PC-3 (cell line): ENCODE measurements around the gene S1PR2. TPM values are rescaled to one million over a fixed set of nuclear protein-coding genes. Genes with fewer than 3 reads are reported as not detected.

Source experiments
- ATAC-seq: fragments of 200-7000 bp; cut with Tn5 transposase; 2 replicates; pipeline ENCODE4 v1.9.1; 2020; ENCODE audit warnings: mild to moderate bottlenecking, moderate library complexity
- BruUV-seq: library from RNA; stranded (reverse); fragments of 400-500 nt; replicated peaks from 2 replicates; lab custom pipeline; 2021; lab: Mats Ljungman, UMichigan
- CTCF ChIA-PET: fragments of 300-600 bp; sonication (Branson Sonifier 250); formaldehyde crosslinking; loops from one replicate; lab custom pipeline; 2022; ENCODE audit warnings: antibody characterized with exemption; lab: Charles Lee
- POLR2A ChIA-PET: fragments of 300-600 bp; sonication (Branson Sonifier 250); formaldehyde crosslinking; loops from one replicate; lab custom pipeline; 2022; ENCODE audit warnings: antibody characterized with exemption; ENCODE audit not compliant: unreplicated experiment; lab: Charles Lee
- DNase-seq: peaks from one replicate; pipeline ENCODE4 v3.0.0-alpha.2; 2015
- H2AFZ ChIP-seq: fragments of 300-600 bp; sonication (generic); 2 replicates; pipeline ENCODE4 v1.6.0; 2016; ENCODE audit warnings: antibody characterized with exemption, low read length
- H3F3A ChIP-seq: fragments of 300-600 bp; sonication (generic); one replicate; pipeline ENCODE4 v1.6.0; 2017; ENCODE audit warnings: antibody characterized with exemption, low read length, control low read depth, mild to moderate bottlenecking; ENCODE audit not compliant: unreplicated experiment
- H3K27ac ChIP-seq: fragments of 300-600 bp; sonication (generic); 2 replicates; pipeline ENCODE4 v1.5.1; 2016; ENCODE audit warnings: mild to moderate bottlenecking, low read length
- H3K27me3 ChIP-seq: fragments of 300-600 bp; sonication (generic); 2 replicates; pipeline ENCODE4 v1.6.1; 2016; ENCODE audit warnings: low read length, mixed read lengths
- H3K36me3 ChIP-seq: fragments of 300-600 bp; sonication (generic); 2 replicates; pipeline ENCODE4 v1.6.1; 2016; ENCODE audit warnings: low read depth, mixed run types, low read length, mixed read lengths
- H3K4me1 ChIP-seq: fragments of 300-600 bp; sonication (generic); 2 replicates; pipeline ENCODE4 v1.5.1; 2016; ENCODE audit warnings: low read length; ENCODE audit not compliant: insufficient read depth
- H3K4me2 ChIP-seq: fragments of 300-600 bp; sonication (generic); 2 replicates; pipeline ENCODE4 v1.6.0; 2016; ENCODE audit warnings: low read length
- H3K4me3 ChIP-seq: fragments of 300-600 bp; sonication (generic); 2 replicates; pipeline ENCODE4 v1.5.1; 2016; ENCODE audit warnings: mild to moderate bottlenecking, low read length, mixed read lengths
- H3K79me2 ChIP-seq: fragments of 300-600 bp; sonication (generic); 2 replicates; pipeline ENCODE4 v1.6.1; 2017; ENCODE audit warnings: low read length, mixed read lengths
- H3K9ac ChIP-seq: fragments of 300-600 bp; sonication (generic); 2 replicates; pipeline ENCODE4 v1.6.0; 2016; ENCODE audit warnings: mild to moderate bottlenecking, low read length
- H3K9me2 ChIP-seq: fragments of 300-600 bp; sonication (generic); replicated peaks from 2 replicates; pipeline ENCODE4 v1.6.1; 2016; ENCODE audit warnings: mixed run types, low read length, mixed read lengths
- H3K9me3 ChIP-seq: fragments of 300-600 bp; sonication (generic); 2 replicates; pipeline ENCODE4 v1.6.1; 2016; ENCODE audit warnings: low read length, mixed read lengths
- H4K20me1 ChIP-seq: fragments of 300-600 bp; sonication (generic); 2 replicates; pipeline ENCODE4 v1.6.1; 2016; ENCODE audit warnings: low read length, mixed read lengths
- EZH2 ChIP-seq: fragments of 300-600 bp; sonication (generic); IDR thresholded peaks from one replicate; pipeline ENCODE4 v1.6.1; 2017; ENCODE audit warnings: antibody characterized with exemption, mild to moderate bottlenecking, low read length; ENCODE audit not compliant: unreplicated experiment
- EZH2phosphoT487 ChIP-seq: fragments of 300-600 bp; sonication (generic); IDR thresholded peaks from 2 replicates; pipeline ENCODE4 v1.6.1; 2018; ENCODE audit warnings: mild to moderate bottlenecking, antibody characterized with exemption, low read length, borderline replicate concordance
- intact Hi-C: fragments of 100-400 bp; cut with micrococcal nuclease; formaldehyde crosslinking; loops from 2 replicates; pipeline ENCODE4 v1.9.0; 2023
- total RNA-seq: library from RNA; depleted of rRNA; stranded (reverse); fragments of >200 nt; gene quantifications from 2 replicates; pipeline ENCODE4 v1.2.3, GENCODE V29; 2014
- TF ChIP-seq, protein P1 (sequence below): fragments of 300-600 bp; sonication (generic); conservative IDR thresholded peaks from 2 replicates; pipeline ENCODE4 v1.5.1; 2017; ENCODE audit warnings: antibody characterized with exemption, low read depth, mild to moderate bottlenecking, low read length

S1PR2 gene
- total RNA-seq, 1 experiment from 2014 or later = 4.1 TPM

DNA sequence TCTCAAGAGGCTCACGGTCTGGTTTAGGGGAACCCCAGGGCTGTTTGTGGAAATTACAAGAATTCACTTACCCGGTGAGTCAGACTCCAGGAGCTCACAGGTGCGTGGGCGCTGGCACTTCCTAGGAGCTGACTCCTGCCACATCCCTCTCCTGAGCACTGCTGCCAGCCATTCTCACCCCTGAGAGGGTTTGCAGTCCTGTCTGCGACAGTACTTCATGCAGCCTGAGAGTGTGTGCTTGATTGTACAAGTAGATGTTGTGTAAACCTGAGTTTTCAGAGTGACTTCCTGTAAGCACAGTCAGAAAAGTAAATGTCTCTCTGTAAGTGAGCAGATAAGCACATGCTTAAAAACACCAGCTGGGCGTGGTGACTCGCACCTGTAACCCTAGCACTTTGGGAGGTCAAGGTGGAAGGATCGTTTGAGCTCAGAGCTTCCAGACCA lies 29.0 kb upstream of the S1PR2 start:
- ChIA-PET CTCF (interaction anchor here (0.7 to 1.2 kb wide), 5 partner anchors 9 to 128 kb away, joined by 3 to 6 read pairs (median 4); partner anchors contain the start of gene ICAM1), POLR2A (no interaction called here)
- no peak for TF ChIP-seq EZH2
- no peak for TF ChIP-seq EZH2phosphoT487
- TF ChIP-seq, protein P1, sequence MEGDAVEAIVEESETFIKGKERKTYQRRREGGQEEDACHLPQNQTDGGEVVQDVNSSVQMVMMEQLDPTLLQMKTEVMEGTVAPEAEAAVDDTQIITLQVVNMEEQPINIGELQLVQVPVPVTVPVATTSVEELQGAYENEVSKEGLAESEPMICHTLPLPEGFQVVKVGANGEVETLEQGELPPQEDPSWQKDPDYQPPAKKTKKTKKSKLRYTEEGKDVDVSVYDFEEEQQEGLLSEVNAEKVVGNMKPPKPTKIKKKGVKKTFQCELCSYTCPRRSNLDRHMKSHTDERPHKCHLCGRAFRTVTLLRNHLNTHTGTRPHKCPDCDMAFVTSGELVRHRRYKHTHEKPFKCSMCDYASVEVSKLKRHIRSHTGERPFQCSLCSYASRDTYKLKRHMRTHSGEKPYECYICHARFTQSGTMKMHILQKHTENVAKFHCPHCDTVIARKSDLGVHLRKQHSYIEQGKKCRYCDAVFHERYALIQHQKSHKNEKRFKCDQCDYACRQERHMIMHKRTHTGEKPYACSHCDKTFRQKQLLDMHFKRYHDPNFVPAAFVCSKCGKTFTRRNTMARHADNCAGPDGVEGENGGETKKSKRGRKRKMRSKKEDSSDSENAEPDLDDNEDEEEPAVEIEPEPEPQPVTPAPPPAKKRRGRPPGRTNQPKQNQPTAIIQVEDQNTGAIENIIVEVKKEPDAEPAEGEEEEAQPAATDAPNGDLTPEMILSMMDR = no peak
- intact Hi-C loops = no loop called here
- H4K20me1 ChIP-seq = no peaks in the 10 kb centered on the region
- no peak overlapping the region for H3K4me3 ChIP-seq
- H3K9ac ChIP-seq = no peak overlapping the region
- no peaks in the 10 kb centered on the region for H3K9me2 ChIP-seq
- ATAC-seq (peak; percentile 65), DNase-seq (peak; percentile 56)
- H3K4me1 ChIP-seq = peaks cover 11% of the 10 kb centered on the region
- no TSS peak for BruUV-seq
- H2AFZ ChIP-seq = no peak overlapping the region
- H3K27me3 ChIP-seq = no peaks in the 10 kb centered on the region
- H3F3A ChIP-seq = peaks cover 4% of the 10 kb centered on the region
- H3K27ac ChIP-seq = 0 out of 2 replicates have a peak overlapping the region, but pooled peaks have one; percentile 5
- peaks cover 27% of the 10 kb centered on the region for H3K36me3 ChIP-seq
- H3K79me2 ChIP-seq = no peaks in the 10 kb centered on the region
- H3K4me2 ChIP-seq = no peak overlapping the region
- no peaks in the 10 kb centered on the region for H3K9me3 ChIP-seq

DNA sequence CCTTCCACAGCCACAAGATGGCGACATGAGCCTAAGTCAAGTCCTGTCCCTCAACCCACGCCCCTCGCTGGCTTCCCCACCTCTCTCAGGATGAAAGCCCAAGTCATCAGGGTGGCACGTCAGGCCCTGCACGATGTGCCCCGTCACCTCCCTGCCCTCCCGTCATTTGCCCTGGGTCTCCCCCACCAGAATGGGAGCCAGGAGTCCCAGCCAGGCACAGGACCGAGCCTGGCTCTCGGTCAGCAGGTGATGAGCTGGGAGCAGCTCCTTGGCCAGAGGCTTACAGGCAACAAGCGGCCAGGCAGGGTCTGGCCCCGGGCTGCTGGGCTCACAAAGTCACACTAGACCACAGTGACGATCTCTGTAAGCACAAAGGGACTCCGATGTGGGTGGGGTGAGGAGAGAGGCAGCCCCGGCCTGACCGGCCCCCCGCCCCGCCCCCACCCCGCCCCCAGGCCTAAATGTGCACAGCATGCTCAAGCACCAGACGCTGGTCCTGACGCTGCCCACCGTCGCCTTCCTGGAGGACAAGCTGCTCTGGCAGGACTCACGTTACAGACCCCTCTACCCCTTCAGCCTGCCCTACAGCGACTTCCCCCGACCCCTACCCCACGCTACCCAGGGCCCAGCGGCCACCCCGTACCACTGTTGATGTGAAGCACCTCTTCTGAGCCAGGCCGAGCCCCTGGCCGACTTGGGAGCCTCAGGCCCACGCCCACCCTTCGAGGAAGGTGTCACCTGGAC lies 28.2 kb upstream of the S1PR2 start:
- intact Hi-C loops = loop anchor here (2.0 kb wide), 1 partner anchor 129 kb away; no protein-coding TSS in a partner anchor
- H3K4me2 ChIP-seq = no peak overlapping the region
- no TSS peak for BruUV-seq
- H3K4me3 ChIP-seq = no peak overlapping the region
- H3K4me1 ChIP-seq = peaks cover 11% of the 10 kb centered on the region
- ATAC-seq = peak; percentile 63
- peaks cover 4% of the 10 kb centered on the region for H3F3A ChIP-seq
- no peak overlapping the region for H2AFZ ChIP-seq
- H4K20me1 ChIP-seq = no peaks in the 10 kb centered on the region
- no peaks in the 10 kb centered on the region for H3K27me3 ChIP-seq
- peaks cover 33% of the 10 kb centered on the region for H3K36me3 ChIP-seq
- ChIA-PET POLR2A (interaction anchor here (0.6 kb wide), 1 partner anchor 65 kb away, joined by 5 read pairs; no protein-coding TSS in a partner anchor), CTCF (interaction anchor here (0.6 to 1.5 kb wide), 15 partner anchors 9 to 321 kb away, joined by 3 to 12 read pairs (median 4); partner anchors contain the start of genes PPAN and TYK2)
- no peak overlapping the region for H3K9ac ChIP-seq
- peak; percentile 89 for DNase-seq
- 0 out of 2 replicates have a peak overlapping the region, but pooled peaks have one; percentile 5 for H3K27ac ChIP-seq
- peaks cover 3% of the 10 kb centered on the region for H3K79me2 ChIP-seq
- no peak for TF ChIP-seq EZH2phosphoT487
- TF ChIP-seq, protein P1 = peak; percentile 88
- H3K9me3 ChIP-seq = no peaks in the 10 kb centered on the region
- no peaks in the 10 kb centered on the region for H3K9me2 ChIP-seq
